ENCODE measurements around the gene PFKFB4. TPM values are rescaled to one million over a fixed set of nuclear protein-coding genes. Genes with fewer than 3 reads are reported as not detected.

Gene PFKFB4
- total and polyA plus RNA-seq, 9 of the 15 experiments (the other 6 are each of a cell fraction or from before 2014, with no cell fraction given) = 0.92 to 56.3 (median 13.5) TPM

DNA sequence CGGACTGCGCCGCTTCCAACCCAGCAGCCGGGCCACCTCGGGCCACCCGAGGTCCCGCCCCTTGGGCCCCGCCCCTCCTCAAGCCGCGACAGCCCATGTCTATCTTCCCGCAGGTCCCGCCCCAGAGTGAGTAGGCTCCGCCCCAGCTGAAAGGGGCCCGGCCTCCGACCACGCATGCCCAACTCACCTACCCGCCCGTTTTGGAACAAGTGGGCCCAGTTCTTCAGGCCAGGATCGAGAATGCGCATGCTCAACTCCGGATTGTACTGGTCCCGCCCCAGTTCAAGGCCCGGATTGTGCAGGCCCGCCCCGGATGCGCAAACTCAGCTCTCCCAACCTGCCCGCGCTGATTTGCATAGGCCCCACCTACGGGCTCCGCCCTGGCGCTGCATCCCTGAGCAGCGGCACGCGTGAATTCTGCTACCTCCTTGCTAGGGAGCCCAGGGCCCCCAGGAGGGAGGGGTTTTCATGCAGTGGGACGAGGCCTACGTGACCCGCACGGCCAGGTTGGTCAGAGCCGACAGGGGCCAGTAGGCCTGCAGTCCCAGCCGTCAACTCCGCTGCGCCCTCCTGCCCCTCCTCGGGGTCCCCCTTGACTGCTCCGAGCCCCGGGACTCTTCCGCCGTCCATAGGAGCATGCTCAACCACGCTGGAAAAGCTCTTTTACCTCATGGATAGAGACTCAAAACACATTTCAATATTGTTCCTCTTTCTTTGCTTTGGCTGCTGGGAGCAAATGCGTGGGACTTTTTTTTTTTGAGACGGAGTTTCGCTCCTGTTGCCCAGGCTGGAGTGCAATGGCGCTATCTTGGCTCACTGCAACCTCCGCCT, at the start of gene PFKFB4 (continued):
- TF ChIP-seq POU5F1 (IDR thresholded peaks at IDR 0.05; ENCODE audit: borderline replicate concordance, low read depth, low read length, partially characterized antibody) = peak; percentile 25
- TF ChIP-seq ZNF780A (CRISPR knock-in tag; IDR thresholded peaks at IDR 0.05) = no peak
- 0 out of 2 replicates have a peak, but pooled peaks have one; percentile 4 for TF ChIP-seq ZNF766 (CRISPR knock-in tag; conservative IDR thresholded peaks at IDR 0.05)
- TF ChIP-seq MAX (CRISPR knock-in tag; IDR thresholded peaks at IDR 0.05) = peak; percentile 99
- TF ChIP-seq ZNF274 (IDR thresholded peaks at IDR 0.05; ENCODE audit: borderline replicate concordance, low read depth, low read length) = no peak
- TF ChIP-seq, protein P1, sequence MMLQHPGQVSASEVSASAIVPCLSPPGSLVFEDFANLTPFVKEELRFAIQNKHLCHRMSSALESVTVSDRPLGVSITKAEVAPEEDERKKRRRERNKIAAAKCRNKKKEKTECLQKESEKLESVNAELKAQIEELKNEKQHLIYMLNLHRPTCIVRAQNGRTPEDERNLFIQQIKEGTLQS (IDR thresholded peaks at IDR 0.05) = no peak
- TF ChIP-seq, protein P1 (CRISPR knock-in tag; conservative IDR thresholded peaks at IDR 0.05) = no peak
- no peak for TF ChIP-seq OTX1 (CRISPR knock-in tag; IDR thresholded peaks at IDR 0.05)
- no peak for TF ChIP-seq MGA (IDR thresholded peaks at IDR 0.05)
- TF ChIP-seq MTA3 (IDR thresholded peaks at IDR 0.05; ENCODE audit: borderline replicate concordance) = 0 out of 2 replicates have a peak, but pooled peaks have one; percentile 21
- no peak for TF ChIP-seq NCOA6 (IDR thresholded peaks at IDR 0.05)
- TF ChIP-seq GTF2F1 (IDR thresholded peaks at IDR 0.05; ENCODE audit: low read depth, low read length) = 0 out of 2 replicates have a peak, but pooled peaks have one; percentile 46
- peak; percentile 53 for TF ChIP-seq CCNT2 (IDR thresholded peaks at IDR 0.05; ENCODE audit: borderline replicate concordance, extremely low read depth, insufficient read length, low read depth, low read length)
- no peak for TF ChIP-seq NFXL1 (CRISPR knock-in tag; IDR thresholded peaks at IDR 0.05)
- TF ChIP-seq ZNF311 (CRISPR knock-in tag; IDR thresholded peaks at IDR 0.05) = no peak

Data from K562 (cell line).